HG03280 (cell line): ENCODE data around the gene VARS2.
A peak's percentile ranks its signal among the peaks of the same experiment; 100 is the strongest.
"Not testable (repeated sequence)": the region's sequence is repeated elsewhere in the genome, so short reads cannot be mapped to it uniquely, and the experiment has no call there.

Experiments used
- ATAC-seq: cut with Tn5 transposase; IDR thresholded peaks from one replicate; pipeline ENCODE4 v1.9.1; 2021; ENCODE audit warnings: mild to moderate bottlenecking, moderate library complexity; ENCODE audit not compliant: unreplicated experiment

Gene VARS2

DNA sequence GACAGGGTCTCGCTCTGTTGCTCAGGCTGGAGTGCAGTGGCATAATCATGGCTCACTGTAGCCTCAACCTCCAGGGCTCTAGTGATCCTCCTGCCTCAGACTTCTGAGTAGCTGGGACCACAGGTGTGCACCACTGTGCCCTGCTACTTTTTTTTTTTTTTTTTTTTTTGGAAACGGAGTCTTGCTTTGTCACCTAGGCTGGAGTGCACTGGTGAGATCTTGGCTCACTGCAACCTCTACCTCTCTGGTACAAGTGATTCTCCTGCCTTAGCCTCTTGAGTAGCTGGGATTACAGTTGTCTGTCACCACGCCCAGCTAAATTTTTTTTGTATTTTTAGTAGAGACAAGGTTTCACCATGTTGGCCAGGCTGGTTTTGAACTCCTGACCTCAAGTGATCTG, 13.0 kb downstream of the VARS2 start:
- ATAC-seq = not testable (repeated sequence)

DNA sequence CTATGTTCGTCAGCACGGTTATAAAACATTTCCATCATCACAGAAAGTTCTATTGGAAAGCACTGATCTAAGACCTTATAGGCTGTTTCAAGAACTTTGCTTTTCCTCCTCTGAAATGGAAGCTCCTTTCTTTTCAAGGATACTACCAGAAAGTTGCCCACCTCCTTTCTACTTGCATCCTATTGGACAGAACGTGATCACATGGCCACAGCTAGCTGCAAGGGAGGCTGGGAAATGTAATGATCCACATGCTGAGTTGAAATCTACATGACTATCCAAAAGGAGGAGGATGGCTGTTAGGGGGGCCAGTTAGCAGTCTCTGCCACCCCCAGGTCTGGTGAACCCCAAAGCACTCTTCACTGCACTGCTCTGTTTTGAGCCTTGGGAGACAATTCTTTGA, 14.6 kb downstream of the VARS2 start:
- ATAC-seq = no peak

DNA sequence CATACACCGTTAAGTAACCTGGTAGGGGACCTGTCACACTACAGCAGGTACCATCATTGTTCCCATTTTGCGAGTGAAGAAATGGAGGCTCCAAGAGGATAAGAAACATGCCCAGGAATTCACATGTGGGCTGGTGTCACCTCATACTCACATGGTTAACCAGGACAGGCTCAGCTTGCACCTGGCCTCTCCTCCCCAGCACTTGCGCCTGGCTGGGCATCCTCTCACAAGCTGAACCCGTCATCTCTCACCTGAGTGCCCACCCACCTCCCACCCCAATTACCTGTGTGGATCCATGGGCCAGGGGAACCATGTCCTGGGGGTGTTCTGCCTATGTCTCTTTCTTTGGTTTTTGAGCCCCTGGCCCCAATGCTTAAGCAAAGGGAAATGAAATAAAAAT, 16.5 kb downstream of the VARS2 start:
- ATAC-seq = no peak

DNA sequence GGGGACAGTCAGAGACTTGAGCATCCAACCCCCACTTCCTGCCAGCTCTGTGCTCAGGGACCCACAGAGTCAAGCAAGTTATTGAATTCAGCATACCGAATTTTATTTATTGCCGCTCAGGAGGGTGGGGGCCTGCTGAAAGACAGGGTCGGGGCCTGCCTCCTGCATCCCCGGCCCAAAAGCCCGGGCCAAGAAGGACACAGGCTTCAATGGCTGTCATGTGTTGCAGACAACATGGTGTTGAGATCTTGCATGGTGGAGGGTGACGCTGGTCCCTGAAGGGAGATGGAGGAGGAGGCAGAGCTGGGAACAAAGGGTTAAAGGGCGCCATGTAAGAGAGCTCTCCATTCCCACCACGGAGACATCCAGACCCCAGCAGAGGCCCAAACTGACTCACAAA, 17.2 kb downstream of the VARS2 start:
- no peak for ATAC-seq

DNA sequence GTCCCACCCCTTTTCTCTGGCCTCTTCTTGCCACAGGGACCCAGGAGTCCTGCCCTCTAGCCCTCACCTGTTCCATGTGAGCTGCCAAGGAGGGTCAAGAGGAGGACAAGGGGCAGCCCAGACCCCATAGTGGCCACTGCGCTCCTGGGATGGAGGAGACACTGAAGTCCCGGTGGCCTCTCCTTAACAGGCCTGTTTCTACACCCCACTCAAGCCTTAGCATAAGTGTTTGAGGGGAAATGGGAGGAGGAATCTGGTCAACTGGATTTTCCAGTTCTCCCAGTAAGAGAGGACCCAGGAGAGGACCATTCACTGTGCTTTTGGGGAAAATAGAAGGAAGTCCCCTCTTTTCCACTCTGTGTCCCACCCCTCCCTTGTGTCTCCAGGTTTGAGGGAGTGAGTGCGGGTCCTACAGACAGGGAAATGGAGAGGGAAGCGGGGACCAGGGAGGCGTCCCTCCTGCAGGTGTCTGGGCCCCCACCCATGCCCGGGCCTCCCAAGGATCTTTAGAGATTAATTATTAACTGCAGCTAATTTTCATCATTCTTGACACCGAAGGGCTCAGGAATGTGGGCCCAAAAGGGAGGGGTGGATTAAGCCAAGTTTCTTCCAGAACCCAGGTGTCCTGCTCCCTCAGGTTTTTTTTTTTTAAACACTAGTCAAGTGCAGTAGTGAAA, 18.1 kb downstream of the VARS2 start, which contains the start of gene SFTA2:
Gene SFTA2, minus strand, starts transcription at position 202 of the 677 bp plus-strand sequence. Its CDS starts 74 bp downstream, at position 128.
- no peak for ATAC-seq

DNA sequence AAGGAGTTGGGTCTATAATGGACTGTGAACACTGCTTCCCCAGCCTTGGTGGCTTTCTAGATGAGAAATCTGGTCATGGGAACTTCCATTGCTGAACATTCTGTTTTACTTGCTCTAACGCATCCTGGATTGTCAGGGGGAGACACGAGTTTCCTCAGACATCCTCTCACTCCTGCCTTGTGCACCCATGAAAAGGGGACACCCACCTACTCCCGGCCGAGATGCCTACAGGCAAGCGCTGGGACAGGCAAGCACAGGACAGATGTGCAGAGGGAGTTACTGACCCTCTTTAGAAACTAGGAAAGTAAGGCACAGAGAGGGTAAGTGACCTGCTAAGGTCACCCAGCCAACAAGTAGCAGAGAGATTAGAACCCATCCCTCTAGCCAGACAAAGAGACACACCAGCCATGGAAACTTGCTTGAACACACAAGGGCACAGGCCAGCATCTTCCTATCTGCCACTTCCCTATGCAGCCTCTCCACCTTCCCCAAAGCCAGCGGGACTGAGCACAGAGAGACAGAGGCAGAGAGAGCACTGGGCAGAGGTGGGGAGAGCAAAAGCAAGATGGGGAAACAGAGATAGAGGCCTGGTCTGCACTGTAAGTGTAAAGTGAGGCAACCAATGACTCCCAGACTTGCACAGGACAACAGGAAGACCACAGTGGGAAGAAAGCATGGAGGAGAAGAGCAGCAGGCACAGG, 18.8 kb downstream of the VARS2 start:
- ATAC-seq = no peak

DNA sequence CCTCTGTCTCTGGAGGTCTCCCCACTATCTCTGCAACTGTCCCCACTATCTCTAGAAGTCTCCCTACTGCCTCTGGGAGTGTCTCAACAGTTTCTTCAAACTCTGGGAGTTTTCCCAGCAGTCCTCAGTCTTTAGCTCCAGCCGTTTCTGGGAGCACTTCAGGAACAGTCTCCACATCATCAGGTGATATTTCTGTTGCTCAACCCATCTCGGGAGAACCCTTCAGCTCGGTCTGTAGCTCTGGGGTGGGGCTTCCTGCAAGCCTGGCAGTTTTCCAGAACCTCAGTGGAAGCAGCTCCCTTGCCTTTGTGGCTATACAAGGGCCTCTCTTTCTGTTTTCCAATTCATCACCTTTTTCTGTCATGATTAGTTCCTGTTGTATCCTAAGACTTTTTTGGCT, 21.0 kb downstream of the VARS2 start:
- no peak for ATAC-seq

DNA sequence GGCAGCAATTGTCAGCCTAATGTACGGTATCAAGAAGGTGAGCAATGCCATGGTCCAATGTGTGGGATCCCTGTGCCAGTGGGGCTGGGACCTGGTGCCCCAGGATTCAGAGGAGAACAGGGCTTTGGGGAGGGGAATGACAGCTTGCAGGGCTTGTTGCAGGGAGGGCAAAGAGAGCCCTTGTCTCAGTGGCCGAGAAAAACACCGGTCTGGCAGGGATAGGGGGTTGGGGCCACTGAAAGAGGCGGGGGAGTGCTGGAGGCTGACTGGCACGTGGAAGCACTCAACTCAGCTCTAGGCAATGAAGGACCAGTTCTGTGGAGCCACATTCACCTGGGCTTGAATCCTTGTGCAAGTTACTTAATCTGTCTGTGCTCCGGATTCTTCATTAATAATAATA, 23.2 kb downstream of the VARS2 start:
- ATAC-seq = no peak

DNA sequence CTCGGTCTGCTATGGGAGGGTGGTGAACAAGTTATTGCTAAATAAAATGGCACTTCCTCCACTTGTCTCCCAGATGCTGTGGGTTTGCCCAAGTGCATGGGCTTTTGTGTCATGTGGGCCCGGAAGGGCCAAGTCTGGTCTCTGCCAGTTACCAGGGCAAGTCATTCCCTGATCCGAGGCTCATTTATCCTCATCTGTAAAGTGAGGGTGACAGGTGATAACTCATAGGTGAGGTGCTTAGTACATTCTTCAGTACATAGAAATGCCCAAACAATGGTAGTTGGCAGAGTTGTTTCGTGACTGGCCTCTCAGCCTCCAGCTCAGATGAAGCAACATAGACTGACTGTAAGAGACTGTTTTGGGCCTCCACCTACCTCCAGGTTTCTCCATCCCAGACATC, 24.7 kb downstream of the VARS2 start:
- ATAC-seq = no peak

DNA sequence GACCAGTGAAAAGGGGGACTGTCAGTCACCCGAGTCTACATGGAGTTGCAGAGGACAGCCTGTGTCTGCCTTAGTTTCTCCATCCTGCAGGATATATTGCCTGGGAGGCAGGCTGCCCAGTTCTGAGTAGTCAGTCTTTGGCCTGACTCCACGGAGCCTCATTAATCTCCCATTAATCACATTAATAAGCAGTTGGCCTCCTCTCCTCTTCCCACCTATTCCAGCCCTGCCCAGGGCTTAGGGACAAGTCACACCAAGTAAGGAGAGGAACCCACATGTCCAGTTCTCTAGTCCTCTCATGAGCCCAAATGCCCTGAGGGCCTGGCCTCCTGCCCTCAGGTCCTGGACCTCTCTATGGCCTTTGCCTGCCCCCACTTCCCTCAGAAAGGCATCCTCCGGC, 25.4 kb downstream of the VARS2 start:
- no peak for ATAC-seq

DNA sequence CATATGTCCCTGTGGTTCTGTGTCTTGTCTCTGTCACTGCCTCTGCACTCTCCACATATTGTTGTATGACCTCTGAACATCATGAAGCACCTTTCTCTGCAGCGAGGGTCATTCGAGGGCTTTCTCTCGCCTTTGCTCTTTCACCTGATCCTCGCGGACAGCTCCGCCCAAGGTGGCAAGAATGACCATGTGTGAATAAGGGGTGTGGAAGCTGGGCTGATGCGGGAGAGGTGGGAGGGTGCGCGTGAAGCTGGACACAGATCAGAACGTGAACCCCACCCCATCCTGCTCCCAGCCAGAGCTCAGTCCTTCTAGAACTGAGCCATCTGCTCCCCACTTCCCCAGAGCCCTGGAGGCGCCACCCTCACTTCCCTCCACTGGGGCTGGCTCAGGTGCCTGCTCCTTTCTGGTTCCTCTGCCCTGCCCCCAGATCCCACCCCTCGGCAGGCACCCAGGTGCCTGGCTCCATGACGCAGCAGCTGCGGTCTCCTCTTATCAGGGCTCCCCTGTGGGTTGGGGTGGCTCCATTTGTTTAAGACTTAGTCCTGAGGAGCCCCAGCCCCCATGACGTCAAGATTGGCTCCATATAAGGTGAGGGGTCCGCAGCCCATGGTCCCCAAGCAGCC, 26.4 kb downstream of the VARS2 start, which contains the start of gene MUCL3:
Gene MUCL3, plus strand, starts transcription at position 613 of the 626 bp plus-strand sequence. CDS start 27 bp downstream, outside the sequence.
- ATAC-seq = no peak

DNA sequence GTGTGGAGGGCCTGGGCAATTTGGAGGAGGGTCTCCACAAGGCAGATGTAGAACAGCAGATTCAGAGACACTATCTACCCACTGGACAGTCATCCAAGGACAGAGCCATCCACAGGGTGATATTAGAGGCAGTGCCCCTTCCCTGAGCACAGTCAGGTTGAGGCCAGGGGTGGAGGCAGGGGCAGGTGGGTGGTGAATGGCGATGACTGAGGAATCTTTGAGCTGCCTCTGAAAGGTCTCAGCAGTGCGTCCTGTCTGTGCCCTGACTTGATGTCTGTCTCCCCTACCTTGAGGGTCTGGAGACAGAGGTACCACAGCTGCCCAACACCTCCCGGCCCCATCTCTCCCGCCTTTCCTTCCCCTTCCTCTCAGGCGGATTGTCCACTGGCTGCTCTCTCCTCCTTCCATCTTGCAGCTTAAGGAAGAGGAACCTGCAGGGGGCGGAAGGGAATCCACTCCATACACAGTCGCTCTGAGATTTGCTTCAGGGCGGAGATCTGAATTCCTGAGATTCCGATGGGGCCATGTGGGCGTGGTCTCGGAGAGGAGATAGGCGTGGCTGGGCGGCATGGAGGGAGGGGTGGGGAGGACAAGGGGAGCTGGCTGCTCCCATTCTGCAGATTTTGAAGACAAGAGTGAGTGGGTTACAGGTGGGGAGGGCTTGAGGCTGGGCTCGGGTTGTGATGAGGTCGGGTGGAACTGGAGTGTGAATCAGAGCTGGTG, 28.5 kb downstream of the VARS2 start:
- no peak for ATAC-seq

DNA sequence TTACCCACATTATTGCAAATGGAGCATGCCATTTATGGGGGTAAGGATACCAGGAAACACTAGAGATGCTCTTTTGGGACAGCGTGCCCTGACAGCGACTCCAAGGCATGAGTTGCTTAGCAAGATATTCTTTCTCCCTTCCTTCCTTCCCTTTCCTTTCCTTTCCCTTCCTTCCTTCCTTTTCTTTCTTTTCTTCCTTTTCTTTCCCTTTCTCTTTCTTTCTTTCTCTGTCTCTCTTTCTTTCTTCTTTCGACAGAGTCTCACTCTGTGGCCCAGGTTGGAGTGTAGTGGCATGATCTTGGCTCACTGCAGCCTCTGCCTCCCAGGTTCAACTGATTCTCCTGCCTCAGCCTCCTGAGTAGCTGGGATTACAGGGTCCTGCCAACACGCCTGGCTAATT, 30.0 kb downstream of the VARS2 start:
- ATAC-seq = no peak

DNA sequence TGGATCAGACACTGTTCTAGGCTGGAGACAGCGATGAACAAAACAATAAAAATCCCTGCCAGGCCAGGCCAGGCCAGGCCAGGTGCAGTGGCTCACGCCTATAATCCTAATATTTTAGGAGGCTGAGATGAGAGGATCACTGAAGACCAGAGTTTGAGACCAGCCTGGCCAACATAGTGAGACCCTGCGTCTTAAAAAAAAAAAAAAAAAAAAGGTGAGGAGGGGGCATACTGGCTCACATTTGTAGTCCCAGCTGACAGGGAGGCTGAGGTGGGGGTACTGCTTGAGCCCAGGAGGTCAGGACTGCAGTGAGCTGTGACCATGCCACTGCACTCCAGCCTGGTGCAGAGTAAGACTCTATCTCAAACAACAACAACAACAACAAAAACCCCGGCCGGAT, 31.2 kb downstream of the VARS2 start:
- ATAC-seq = no peak

DNA sequence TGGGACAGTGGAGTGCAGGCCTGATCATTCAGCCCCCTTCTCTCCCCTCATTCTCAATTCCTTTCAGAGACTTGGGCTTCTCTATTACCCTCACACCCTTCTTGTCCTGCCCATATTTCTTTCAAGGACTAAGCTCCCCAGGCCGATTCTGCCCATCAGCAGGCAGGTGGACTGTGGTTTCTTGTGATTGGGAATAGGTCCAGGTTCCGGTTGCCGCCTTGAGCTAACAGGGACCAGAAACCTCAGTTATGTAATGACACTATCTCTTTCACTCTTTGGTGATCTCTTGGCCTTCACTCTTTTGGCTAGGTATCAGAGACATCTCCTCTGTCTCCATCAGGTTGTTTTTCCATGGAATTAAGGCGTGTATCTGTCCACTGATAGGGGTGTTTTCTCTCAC, 33.2 kb downstream of the VARS2 start:
- no peak for ATAC-seq

DNA sequence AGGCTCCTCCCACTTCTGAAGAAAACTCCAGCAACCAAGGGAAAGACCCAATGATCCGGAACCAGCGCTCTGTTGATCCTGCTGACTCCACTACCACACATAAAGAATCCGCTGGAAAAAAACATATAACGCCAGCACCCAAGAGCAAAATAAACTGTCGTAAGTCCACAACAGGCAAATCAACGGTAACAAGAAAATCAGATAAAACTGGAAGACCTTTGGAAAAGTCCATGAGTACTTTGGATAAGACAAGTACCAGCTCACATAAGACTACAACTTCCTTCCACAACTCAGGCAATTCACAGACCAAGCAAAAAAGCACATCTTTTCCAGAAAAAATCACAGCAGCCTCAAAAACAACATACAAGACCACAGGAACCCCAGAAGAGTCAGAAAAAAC, 34.8 kb downstream of the VARS2 start:
- no peak for ATAC-seq

DNA sequence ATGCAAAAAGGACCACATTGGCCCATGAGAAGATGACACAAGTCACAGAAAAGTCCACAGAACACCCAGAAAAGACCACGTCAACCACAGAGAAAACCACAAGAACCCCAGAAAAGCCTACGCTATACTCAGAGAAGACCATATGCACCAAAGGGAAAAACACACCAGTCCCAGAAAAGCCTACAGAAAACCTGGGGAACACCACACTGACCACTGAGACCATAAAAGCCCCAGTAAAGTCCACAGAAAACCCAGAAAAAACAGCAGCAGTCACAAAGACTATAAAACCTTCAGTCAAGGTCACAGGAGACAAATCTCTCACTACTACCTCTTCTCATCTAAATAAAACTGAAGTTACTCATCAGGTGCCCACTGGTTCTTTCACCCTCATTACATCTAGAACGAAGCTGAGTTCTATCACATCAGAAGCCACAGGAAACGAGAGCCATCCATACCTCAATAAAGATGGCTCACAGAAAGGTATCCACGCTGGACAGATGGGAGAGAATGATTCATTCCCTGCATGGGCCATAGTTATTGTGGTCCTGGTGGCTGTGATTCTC, 38.0 kb downstream of the VARS2 start:
- ATAC-seq = no peak

DNA sequence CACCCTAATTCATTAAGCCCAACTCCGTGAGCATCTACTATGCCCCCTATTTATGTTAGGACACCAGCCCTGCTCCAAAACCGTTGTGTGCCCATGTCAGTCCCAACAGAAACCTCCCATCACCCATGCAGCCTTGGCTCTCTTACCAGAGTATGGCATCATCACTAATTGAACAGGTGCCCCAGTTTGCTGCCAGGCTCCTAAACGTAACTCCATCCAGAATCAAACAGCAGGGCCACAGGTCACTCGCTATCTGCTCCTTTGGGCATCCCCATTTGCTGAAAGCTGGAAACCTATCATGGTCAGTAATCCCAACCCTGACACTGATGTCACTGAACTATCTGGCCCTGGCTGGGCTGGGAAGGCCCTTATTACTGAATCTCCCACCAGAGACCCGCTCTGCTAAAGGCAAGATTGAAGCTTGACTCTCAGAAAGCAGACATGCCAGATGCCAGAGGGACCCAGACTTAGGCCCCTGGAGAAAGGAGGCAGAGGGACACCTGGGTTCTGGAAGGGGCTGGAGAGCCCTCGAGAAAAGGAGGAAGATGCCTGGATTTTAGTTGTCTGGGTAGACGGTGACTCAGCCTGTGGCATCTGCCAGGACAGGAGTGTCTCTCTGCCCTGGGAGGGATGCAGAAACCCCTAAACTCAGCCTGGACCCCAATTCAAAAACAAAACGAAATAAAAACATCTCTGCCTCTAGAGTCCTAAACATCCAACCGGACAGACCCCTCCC, 40.8 kb downstream of the VARS2 start:
- ATAC-seq = no peak

DNA sequence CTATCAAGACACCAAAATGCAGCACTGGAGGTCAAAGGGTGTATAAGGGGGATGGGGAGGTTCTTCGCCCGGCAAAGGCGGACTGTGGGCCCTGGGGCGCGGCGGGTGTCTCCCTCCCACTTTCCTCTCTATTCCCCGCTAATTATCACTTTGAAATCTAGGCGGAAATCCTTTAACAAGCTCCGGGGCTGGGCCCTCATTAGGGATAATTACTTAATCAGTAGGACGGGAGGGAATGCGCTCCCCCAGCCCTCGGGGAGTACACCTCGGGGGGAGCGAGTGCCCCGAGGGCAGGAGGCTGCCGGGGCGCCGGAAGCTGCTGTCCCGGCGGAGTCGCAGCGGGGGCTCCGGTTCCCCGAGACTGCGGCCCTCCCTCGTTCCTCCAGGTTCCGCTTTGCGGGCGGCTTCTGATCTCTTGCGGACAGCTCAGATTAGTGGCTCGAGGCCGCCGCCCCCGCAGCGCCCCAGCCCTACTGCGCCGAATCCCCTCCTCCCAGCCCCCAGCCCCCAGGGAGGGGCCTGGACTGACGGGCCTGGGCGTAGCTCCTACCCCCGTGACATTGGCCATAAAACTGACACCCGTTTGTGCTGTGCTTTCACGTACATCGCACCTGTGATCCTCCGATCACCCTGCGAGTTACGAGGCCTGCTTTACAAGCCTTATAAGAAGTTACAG, 41.5 kb downstream of the VARS2 start:
- ATAC-seq = peak; percentile 69

DNA sequence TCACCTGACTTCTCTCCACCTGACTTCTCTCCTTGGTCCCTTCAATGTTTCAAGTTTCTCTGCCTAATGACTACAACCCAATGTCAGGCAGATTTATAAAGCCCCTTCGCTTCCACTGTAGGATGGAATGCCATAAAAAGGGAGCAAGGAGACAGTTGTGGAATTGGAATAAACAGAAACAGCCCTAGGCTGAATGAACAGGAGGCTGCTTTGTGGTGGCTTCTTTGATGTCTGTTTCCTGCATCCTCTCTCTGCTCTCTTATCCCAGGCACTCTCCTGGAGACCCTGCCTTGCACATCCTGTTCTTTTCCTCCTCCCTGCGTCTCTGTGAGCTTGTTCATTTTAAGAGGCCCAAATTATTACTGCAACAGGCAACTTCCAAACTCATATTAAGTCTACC, 43.7 kb downstream of the VARS2 start:
- ATAC-seq = no peak
